Trophoblast cell (in vitro differentiated cells and primary cell): ENCODE measurements around the gene IL1RAP.

Source experiments
- DNase-seq, 2 donors: peaks; one replicate each; pipeline ENCODE4 v3.0.0-alpha.2; 2016
- H2AFZ ChIP-seq: 2 replicates; pipeline ENCODE4 v1.6.1; 2013; ENCODE audit warnings: low read length, moderate library complexity, mild to moderate bottlenecking; ENCODE audit not compliant: insufficient read depth, poor library complexity
- H2AK5ac ChIP-seq: 2 replicates; pipeline ENCODE4 v1.6.1; 2013; ENCODE audit warnings: mild to moderate bottlenecking, low read length
- H2BK120ac ChIP-seq: 2 replicates; pipeline ENCODE4 v1.6.1; 2013; ENCODE audit warnings: low read length, mild to moderate bottlenecking, moderate library complexity; ENCODE audit not compliant: insufficient read depth, poor library complexity
- H2BK12ac ChIP-seq: 2 replicates; pipeline ENCODE4 v1.6.1; 2013; ENCODE audit warnings: mild to moderate bottlenecking, low read length, moderate library complexity
- H2BK5ac ChIP-seq: 2 replicates; pipeline ENCODE4 v1.6.1; 2013; ENCODE audit warnings: low read length, low read depth, moderate library complexity, mild to moderate bottlenecking; ENCODE audit not compliant: poor library complexity
- H3K14ac ChIP-seq: 2 replicates; pipeline ENCODE4 v1.6.1; 2013; ENCODE audit warnings: mild to moderate bottlenecking, low read length
- H3K18ac ChIP-seq: 2 replicates; pipeline ENCODE4 v1.6.1; 2013; ENCODE audit warnings: mild to moderate bottlenecking, low read length
- H3K23ac ChIP-seq: 2 replicates; pipeline ENCODE4 v1.6.1; 2013; ENCODE audit warnings: low read length
- H3K27ac ChIP-seq: 2 replicates; pipeline ENCODE4 v1.5.1; 2013; ENCODE audit warnings: low read depth, mild to moderate bottlenecking, inconsistent platforms, low read length, moderate library complexity
- H3K27me3 ChIP-seq: 2 replicates; pipeline ENCODE4 v1.6.1; 2013; ENCODE audit warnings: inconsistent platforms, mild to moderate bottlenecking, low read length, moderate library complexity; ENCODE audit not compliant: insufficient read depth
- H3K36me3 ChIP-seq, 2 experiments: 1 replicate in 1 of 2; 2 replicates in 1 of 2; pipeline ENCODE4 v1.6.1; 2013; ENCODE audit warnings: low read length in 2 of 2, mild to moderate bottlenecking in 2 of 2, moderate library complexity in 1 of 2; ENCODE audit not compliant: insufficient read depth in 2 of 2, control insufficient read depth in 1 of 2
- H3K4ac ChIP-seq: 2 replicates; pipeline ENCODE4 v1.6.1; 2013; ENCODE audit warnings: low read depth, mild to moderate bottlenecking, low read length, moderate library complexity
- H3K4me1 ChIP-seq, 2 experiments: 1 replicate in 1 of 2; 2 replicates in 1 of 2; pipeline ENCODE4 v1.6.1; 2013; ENCODE audit warnings: low read length in 2 of 2, mild to moderate bottlenecking in 2 of 2, moderate library complexity in 1 of 2; ENCODE audit not compliant: insufficient read depth in 2 of 2, control insufficient read depth in 1 of 2
- H3K4me2 ChIP-seq: 2 replicates; pipeline ENCODE4 v1.6.1; 2013; ENCODE audit warnings: inconsistent platforms, mild to moderate bottlenecking, low read length, moderate library complexity
- H3K4me3 ChIP-seq: 2 replicates; pipeline ENCODE4 v1.5.1; 2013; ENCODE audit warnings: mild to moderate bottlenecking, low read depth, low read length, inconsistent platforms
- H3K79me1 ChIP-seq: one replicate; pipeline ENCODE4 v1.6.1; 2013; ENCODE audit warnings: low read length
- H3K79me2 ChIP-seq: 2 replicates; pipeline ENCODE4 v1.6.1; 2013; ENCODE audit warnings: low read length, mild to moderate bottlenecking; ENCODE audit not compliant: control insufficient read depth, insufficient read depth, poor library complexity
- H3K9ac ChIP-seq: 2 replicates; pipeline ENCODE4 v1.6.1; 2013; ENCODE audit warnings: mild to moderate bottlenecking, low read length
- H3K9me3 ChIP-seq: 2 replicates; pipeline ENCODE4 v1.6.1; 2013; ENCODE audit warnings: low read depth, mild to moderate bottlenecking, control low read depth, inconsistent platforms, low read length; ENCODE audit not compliant: insufficient read depth
- H4K12ac ChIP-seq: 2 replicates; pipeline ENCODE4 v1.6.1; 2013; ENCODE audit warnings: low read depth, mild to moderate bottlenecking, low read length, moderate library complexity
- H4K8ac ChIP-seq: 2 replicates; pipeline ENCODE4 v1.6.1; 2013; ENCODE audit warnings: low read depth, mild to moderate bottlenecking, low read length, moderate library complexity
- H4K91ac ChIP-seq: one replicate; pipeline ENCODE4 v1.6.1; 2013; ENCODE audit warnings: low read depth, mild to moderate bottlenecking, low read length, moderate library complexity
- WGBS: extraction: QIAGEN DNeasy Blood & Tissue Kit; methylation state at CpG from one replicate; pipeline ENCODE4 v1.1.7; 2013; ENCODE audit warnings: missing lambda C conversion rate; ENCODE audit not compliant: insufficient read length, insufficient coverage; ENCODE audit errors: extremely low coverage; 5-methylcytosine and 5-hydroxymethylcytosine counted together

The IL1RAP gene

GRCh38 chr3:190619353-190619752 lies 105.5 kb downstream of the IL1RAP start:
- WGBS = no CpG with 5 or more reads among the region's 5 CpGs

GRCh38 chr3:190619761-190620160 lies 105.9 kb downstream of the IL1RAP start:
- H3K36me3 ChIP-seq = no peaks in the 10 kb centered on the region
- no peaks in the 10 kb centered on the region for H3K27me3 ChIP-seq
- no peak overlapping the region for H3K9ac ChIP-seq
- no peak overlapping the region for H4K12ac ChIP-seq
- H3K14ac ChIP-seq = no peak overlapping the region
- H2BK120ac ChIP-seq = no peak overlapping the region
- no peak overlapping the region for H3K4ac ChIP-seq
- H2BK5ac ChIP-seq = no peak overlapping the region
- no peak overlapping the region for H2BK12ac ChIP-seq
- H3K9me3 ChIP-seq = no peaks in the 10 kb centered on the region
- no peak overlapping the region for H3K4me3 ChIP-seq
- H2AK5ac ChIP-seq = no peak overlapping the region
- DNase-seq = no peak
- H3K4me1 ChIP-seq = no peaks in the 10 kb centered on the region
- H4K8ac ChIP-seq = no peak overlapping the region
- H3K79me1 ChIP-seq = no peaks in the 10 kb centered on the region
- H3K27ac ChIP-seq = no peak overlapping the region
- no peak overlapping the region for H2AFZ ChIP-seq
- no peaks in the 10 kb centered on the region for H3K79me2 ChIP-seq
- H3K18ac ChIP-seq = no peak overlapping the region
- H3K4me2 ChIP-seq = no peak overlapping the region
- WGBS = no CpG with 5 or more reads among the region's 2 CpGs
- no peak overlapping the region for H3K23ac ChIP-seq
- H4K91ac ChIP-seq = no peak overlapping the region

More at GRCh38 chr3:190619353-190619752, 105.5 kb downstream of the IL1RAP start:
- Histone ChIP-seq H2AFZ (no peak overlapping the region), H3K27ac (no peak overlapping the region), H3K36me3 (no peaks in the 10 kb centered on the region), H3K18ac (no peak overlapping the region), H3K4me1 (no peaks in the 10 kb centered on the region), H3K4ac (no peak overlapping the region), H4K8ac (no peak overlapping the region), H3K4me3 (no peak overlapping the region), H3K23ac (no peak overlapping the region), H3K4me2 (no peak overlapping the region), H3K9me3 (no peaks in the 10 kb centered on the region), H4K91ac (no peak overlapping the region), H4K12ac (no peak overlapping the region), H2AK5ac (no peak overlapping the region), H3K27me3 (no peaks in the 10 kb centered on the region), H3K79me2 (no peaks in the 10 kb centered on the region), H2BK5ac (no peak overlapping the region), H3K79me1 (no peaks in the 10 kb centered on the region), H2BK12ac (no peak overlapping the region), H3K14ac (no peak overlapping the region), H3K9ac (no peak overlapping the region), H2BK120ac (no peak overlapping the region)
- no peak for DNase-seq

DNA sequence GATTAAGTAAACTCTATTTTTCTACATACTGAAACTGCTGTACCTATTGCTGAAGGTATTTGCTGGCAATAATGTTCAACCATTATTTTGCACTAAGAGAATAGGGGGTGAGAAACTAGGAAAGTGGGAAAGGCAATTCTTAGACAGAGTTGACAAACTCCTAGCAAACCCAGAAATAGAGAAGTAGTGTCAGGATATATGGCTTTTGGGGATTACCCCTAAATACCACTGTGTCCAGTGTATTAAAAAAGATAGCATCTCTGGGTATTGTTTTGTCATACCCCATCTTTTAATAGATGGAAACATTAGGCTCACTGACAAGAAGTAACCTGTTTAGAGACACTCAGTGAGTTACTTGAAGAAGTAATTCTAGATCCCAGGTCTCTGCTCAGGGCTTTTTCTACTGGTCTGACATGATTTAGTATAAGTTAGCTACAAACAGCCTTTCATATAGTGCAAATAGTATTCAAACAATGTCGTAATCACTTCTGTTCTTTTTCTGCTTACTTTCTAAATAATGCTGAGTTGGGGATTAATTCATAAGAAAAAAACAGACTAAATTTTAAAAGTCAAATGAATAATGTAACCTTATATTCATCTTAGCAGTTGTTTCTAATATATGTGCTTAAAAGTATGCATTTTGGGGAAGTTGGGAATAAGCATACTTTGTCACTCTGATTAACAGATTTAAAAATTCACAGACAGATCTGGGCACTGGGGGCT lies 107.2 kb downstream of the IL1RAP start:
- no peak overlapping the region for H4K91ac ChIP-seq
- no peaks in the 10 kb centered on the region for H3K27me3 ChIP-seq
- no peaks in the 10 kb centered on the region for H3K9me3 ChIP-seq
- no peak overlapping the region for H2BK120ac ChIP-seq
- no CpG with 5 or more reads among the region's 1 CpG for WGBS
- no peak overlapping the region for H2AK5ac ChIP-seq
- DNase-seq = no peak
- H4K12ac ChIP-seq = no peak overlapping the region
- no peak overlapping the region for H3K14ac ChIP-seq
- no peak overlapping the region for H3K9ac ChIP-seq
- no peak overlapping the region for H3K27ac ChIP-seq
- no peak overlapping the region for H2AFZ ChIP-seq
- H3K79me1 ChIP-seq = no peaks in the 10 kb centered on the region
- H3K4ac ChIP-seq = no peak overlapping the region
- no peaks in the 10 kb centered on the region for H3K79me2 ChIP-seq
- no peak overlapping the region for H3K4me2 ChIP-seq
- H3K36me3 ChIP-seq = no peaks in the 10 kb centered on the region
- no peaks in the 10 kb centered on the region for H3K4me1 ChIP-seq
- H3K18ac ChIP-seq = no peak overlapping the region
- H3K23ac ChIP-seq = no peak overlapping the region
- no peak overlapping the region for H2BK12ac ChIP-seq
- H3K4me3 ChIP-seq = no peak overlapping the region
- H4K8ac ChIP-seq = no peak overlapping the region
- H2BK5ac ChIP-seq = no peak overlapping the region

GRCh38 chr3:190621927-190622326 lies 108.0 kb downstream of the IL1RAP start:
- Histone ChIP-seq H4K8ac (no peak overlapping the region), H3K4me3 (no peak overlapping the region), H3K9ac (no peak overlapping the region), H2BK5ac (no peak overlapping the region), H2BK12ac (no peak overlapping the region), H3K79me2 (no peaks in the 10 kb centered on the region), H3K79me1 (no peaks in the 10 kb centered on the region), H3K4ac (no peak overlapping the region), H3K9me3 (no peaks in the 10 kb centered on the region), H4K12ac (no peak overlapping the region), H3K27ac (no peak overlapping the region), H3K4me2 (no peak overlapping the region), H3K27me3 (no peaks in the 10 kb centered on the region), H2AFZ (no peak overlapping the region), H3K18ac (no peak overlapping the region), H3K23ac (no peak overlapping the region), H2AK5ac (no peak overlapping the region), H3K4me1 (no peaks in the 10 kb centered on the region), H3K36me3 (no peaks in the 10 kb centered on the region), H4K91ac (no peak overlapping the region), H2BK120ac (no peak overlapping the region), H3K14ac (no peak overlapping the region)
- no CpG with 5 or more reads among the region's 3 CpGs for WGBS
- DNase-seq = peak in 1 of 2 donors; percentile 42
